Adrenal gland (tissue), 5 donors: ENCODE results near the gene TBC1D22A.

Source experiments
- POLR2A ChIP-seq, 2 donors: fragments of 450-650 bp; IDR thresholded peaks; one replicate each; pipeline ENCODE4 v1.6.1; 2017; ENCODE audit warnings: antibody characterized with exemption in 2 of 2, mild to moderate bottlenecking in 2 of 2, moderate library complexity in 1 of 2
- TF ChIP-seq, protein P1 (sequence below), 6 experiments: fragments of 450-650 bp in 4 of 6; fragments of 200-600 bp in 2 of 6; sonication (generic) in 1 of 6; IDR thresholded peaks; 1 replicate in 5 of 6; 2 replicates in 1 of 6; pipeline versions ENCODE4 v1.5.1 to v1.8.0; 2016 to 2021; ENCODE audit warnings: antibody characterized with exemption in 6 of 6, mild to moderate bottlenecking in 2 of 6, moderate library complexity in 1 of 6
- donor health status: DM: no; HTN: no; CAD: no.

DNA sequence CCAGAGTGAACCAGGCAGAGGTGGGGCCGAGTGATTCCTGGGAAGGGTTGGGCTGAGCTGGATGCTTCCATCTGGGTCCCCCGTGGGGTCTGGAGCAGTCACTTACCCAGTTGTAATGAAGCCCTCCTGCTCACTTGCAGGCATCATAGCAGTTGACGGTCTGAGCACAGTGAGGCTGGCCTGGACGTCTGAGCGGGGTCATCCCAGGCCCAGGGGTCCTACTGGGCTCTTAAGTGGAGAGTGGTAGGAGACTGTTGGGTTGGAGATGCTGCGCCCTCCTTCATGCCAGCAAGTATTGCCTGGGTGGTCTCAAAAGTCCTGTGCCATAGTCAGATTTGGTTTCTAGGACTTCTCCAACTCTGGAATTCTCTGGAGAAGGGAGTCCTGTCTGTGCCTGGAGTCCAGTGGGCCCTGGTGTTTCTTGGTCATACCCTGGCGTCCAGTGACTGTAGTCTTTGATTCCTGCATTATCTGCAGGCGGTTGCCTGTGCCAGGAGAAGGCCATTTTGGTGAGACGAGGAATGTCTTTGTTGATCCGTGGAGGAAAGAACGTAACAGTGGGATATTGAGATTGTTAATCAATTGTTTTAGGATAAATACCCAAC lies 82.3 kb downstream of the TBC1D22A start:
- no peak for TF ChIP-seq POLR2A (IDR thresholded peaks at IDR 0.05)
- TF ChIP-seq, protein P1, sequence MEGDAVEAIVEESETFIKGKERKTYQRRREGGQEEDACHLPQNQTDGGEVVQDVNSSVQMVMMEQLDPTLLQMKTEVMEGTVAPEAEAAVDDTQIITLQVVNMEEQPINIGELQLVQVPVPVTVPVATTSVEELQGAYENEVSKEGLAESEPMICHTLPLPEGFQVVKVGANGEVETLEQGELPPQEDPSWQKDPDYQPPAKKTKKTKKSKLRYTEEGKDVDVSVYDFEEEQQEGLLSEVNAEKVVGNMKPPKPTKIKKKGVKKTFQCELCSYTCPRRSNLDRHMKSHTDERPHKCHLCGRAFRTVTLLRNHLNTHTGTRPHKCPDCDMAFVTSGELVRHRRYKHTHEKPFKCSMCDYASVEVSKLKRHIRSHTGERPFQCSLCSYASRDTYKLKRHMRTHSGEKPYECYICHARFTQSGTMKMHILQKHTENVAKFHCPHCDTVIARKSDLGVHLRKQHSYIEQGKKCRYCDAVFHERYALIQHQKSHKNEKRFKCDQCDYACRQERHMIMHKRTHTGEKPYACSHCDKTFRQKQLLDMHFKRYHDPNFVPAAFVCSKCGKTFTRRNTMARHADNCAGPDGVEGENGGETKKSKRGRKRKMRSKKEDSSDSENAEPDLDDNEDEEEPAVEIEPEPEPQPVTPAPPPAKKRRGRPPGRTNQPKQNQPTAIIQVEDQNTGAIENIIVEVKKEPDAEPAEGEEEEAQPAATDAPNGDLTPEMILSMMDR (IDR thresholded peaks at IDR 0.05), result no peak
